IMR-90 (cell line): Measurements from ENCODE around the gene PSMD11.

Source experiments
- CEBPB ChIP-seq: IDR thresholded peaks from 2 replicates; pipeline ENCODE4 v1.6.1; 2012; ENCODE audit warnings: low read depth, low read length, improper control_type of control experiment
- CHD1 ChIP-seq: IDR thresholded peaks from 2 replicates; pipeline ENCODE4 v1.6.1; 2012; ENCODE audit warnings: low read depth, low read length, improper control_type of control experiment
- CTCF ChIP-seq: conservative IDR thresholded peaks from 2 replicates; pipeline ENCODE4 v1.5.1; 2012; ENCODE audit warnings: mild to moderate bottlenecking, low read depth, low read length, improper control_type of control experiment
- FOS ChIP-seq: fragments of 150-350 bp; IDR thresholded peaks from 2 replicates; pipeline ENCODE4 v1.6.1; 2016; ENCODE audit warnings: low read depth, low read length
- MAZ ChIP-seq: IDR thresholded peaks from 2 replicates; pipeline ENCODE4 v1.6.1; 2012; ENCODE audit warnings: low read depth, mild to moderate bottlenecking, low read length, improper control_type of control experiment, moderate library complexity, borderline replicate concordance
- MXI1 ChIP-seq: IDR thresholded peaks from 2 replicates; pipeline ENCODE4 v1.6.1; 2012; ENCODE audit warnings: low read depth, mild to moderate bottlenecking, low read length, moderate library complexity, borderline replicate concordance
- POLR2A ChIP-seq: IDR thresholded peaks from 2 replicates; pipeline ENCODE4 v1.6.1; 2012; ENCODE audit warnings: mild to moderate bottlenecking, low read depth, low read length
- RAD21 ChIP-seq: IDR thresholded peaks from 2 replicates; pipeline ENCODE4 v1.6.1; 2012; ENCODE audit warnings: low read length, improper control_type of control experiment
- RCOR1 ChIP-seq: IDR thresholded peaks from 2 replicates; pipeline ENCODE4 v1.6.1; 2012; ENCODE audit warnings: mild to moderate bottlenecking, low read length, improper control_type of control experiment; ENCODE audit not compliant: insufficient replicate concordance
- RFX5 ChIP-seq: IDR thresholded peaks from 2 replicates; pipeline ENCODE4 v1.8.0; 2012; ENCODE audit warnings: low read depth, mild to moderate bottlenecking, low read length, moderate library complexity
- USF2 ChIP-seq: fragments of 150-350 bp; IDR thresholded peaks from 2 replicates; pipeline ENCODE4 v1.6.1; 2017; ENCODE audit warnings: mild to moderate bottlenecking, antibody characterized with exemption, low read length, low read depth

DNA sequence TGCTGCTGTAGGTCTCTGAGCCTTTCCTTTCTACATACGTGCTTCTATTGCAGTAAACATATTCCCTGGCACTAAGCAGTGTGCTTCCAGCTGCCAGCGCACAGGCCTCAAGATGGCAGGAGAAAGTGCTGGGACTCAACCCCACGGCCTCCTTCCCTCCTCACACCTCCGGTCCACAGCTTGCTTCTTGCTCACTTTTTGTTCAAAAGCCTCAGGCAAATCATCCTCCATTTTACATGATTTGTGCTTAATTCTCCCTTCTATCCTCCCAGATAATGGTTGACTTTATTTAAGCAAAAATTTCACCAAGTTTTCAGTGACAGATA, 47.9 kb downstream of the PSMD11 start:
- TF ChIP-seq CTCF: no peak
- TF ChIP-seq RAD21: no peak
- TF ChIP-seq POLR2A: no peak
- TF ChIP-seq MAZ: no peak
- TF ChIP-seq CEBPB: no peak
- no peak for TF ChIP-seq FOS
- no peak for TF ChIP-seq CHD1
- TF ChIP-seq RCOR1: no peak
- no peak for TF ChIP-seq USF2
- TF ChIP-seq RFX5: no peak
- TF ChIP-seq MXI1: no peak
